LNCAP (cell line): ENCODE data around the gene THSD7A.

Experiments used
- TF ChIP-seq, protein P1 (sequence below): fragments of 450-650 bp; IDR thresholded peaks from 2 replicates; pipeline ENCODE4 v1.5.1; 2017; ENCODE audit warnings: mild to moderate bottlenecking

THSD7A gene

GRCh38 chr7:11346302-11346701 is 485.7 kb downstream of the THSD7A start:
- TF ChIP-seq, protein P1, sequence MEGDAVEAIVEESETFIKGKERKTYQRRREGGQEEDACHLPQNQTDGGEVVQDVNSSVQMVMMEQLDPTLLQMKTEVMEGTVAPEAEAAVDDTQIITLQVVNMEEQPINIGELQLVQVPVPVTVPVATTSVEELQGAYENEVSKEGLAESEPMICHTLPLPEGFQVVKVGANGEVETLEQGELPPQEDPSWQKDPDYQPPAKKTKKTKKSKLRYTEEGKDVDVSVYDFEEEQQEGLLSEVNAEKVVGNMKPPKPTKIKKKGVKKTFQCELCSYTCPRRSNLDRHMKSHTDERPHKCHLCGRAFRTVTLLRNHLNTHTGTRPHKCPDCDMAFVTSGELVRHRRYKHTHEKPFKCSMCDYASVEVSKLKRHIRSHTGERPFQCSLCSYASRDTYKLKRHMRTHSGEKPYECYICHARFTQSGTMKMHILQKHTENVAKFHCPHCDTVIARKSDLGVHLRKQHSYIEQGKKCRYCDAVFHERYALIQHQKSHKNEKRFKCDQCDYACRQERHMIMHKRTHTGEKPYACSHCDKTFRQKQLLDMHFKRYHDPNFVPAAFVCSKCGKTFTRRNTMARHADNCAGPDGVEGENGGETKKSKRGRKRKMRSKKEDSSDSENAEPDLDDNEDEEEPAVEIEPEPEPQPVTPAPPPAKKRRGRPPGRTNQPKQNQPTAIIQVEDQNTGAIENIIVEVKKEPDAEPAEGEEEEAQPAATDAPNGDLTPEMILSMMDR: no peak

DNA sequence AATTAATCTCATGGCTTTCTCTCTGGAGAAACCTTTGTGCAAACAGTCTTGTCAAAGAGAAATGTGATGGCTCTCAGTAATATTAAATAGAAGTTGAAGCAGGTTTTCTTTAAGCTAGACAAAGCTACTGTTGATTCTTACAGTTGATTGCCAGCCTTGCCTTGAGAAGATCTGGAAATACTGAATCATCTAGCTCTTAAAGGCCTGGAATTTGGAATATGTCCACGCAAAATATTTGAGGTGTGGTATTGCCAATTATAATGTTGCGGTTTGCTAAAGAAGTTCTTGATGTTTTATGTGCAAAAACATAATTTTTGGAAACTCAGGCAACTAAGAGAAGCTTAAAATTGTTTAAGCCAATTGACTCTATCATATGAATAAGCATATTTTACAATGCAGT is 486.4 kb downstream of the THSD7A start:
- TF ChIP-seq, protein P1: no peak

- TF ChIP-seq, protein P1: peak; percentile 70
Observed at GRCh38 chr7:11343818-11344413, 488.1 kb downstream of the THSD7A start.

GRCh38 chr7:11343136-11343535 is 488.9 kb downstream of the THSD7A start:
- TF ChIP-seq, protein P1: no peak

GRCh38 chr7:11341285-11341944 is 490.6 kb downstream of the THSD7A start:
- TF ChIP-seq, protein P1: peak; percentile 85

DNA sequence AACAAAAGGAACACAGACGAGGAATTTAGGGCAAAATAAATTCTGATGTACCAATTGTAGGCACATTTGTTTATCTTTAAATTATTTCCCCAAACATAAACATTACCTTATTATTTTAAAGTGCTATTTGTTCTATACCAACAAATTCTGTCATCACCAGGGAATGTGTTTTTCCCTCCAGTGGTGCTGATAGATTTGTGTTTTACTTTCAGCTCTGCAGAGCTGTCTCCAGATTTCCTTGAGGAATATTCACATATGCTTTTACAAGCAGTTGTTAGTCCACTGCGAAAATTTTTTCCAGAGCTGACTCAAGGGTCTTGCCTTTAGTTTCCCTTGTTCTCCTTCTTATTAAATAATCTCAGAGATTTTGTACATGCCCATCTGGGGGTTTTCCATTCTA is 495.6 kb downstream of the THSD7A start:
- TF ChIP-seq, protein P1: no peak

- TF ChIP-seq, protein P1: no peak
Observed at GRCh38 chr7:11335947-11336346, 496.1 kb downstream of the THSD7A start.

DNA sequence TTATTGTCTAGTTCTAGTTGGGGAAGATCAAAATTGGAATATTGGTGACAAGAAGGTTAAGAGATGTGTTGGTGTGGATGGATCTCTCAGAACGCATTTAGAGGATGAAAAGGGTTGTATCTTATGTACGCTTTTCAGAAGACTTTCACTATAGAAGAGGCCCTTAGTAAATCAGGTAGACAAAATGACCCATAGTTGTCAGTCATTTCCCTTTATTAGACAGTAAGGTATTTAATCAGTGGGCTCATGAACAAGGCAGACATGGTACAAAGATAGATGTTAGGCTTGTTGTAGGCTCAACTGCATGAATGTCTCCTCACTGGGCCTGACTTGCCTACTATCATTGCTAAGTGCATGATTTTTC is 499.2 kb downstream of the THSD7A start:
- TF ChIP-seq, protein P1: no peak
